Erythroblast (primary cell): Measurements from ENCODE around the gene STRA8.

Experiments
- GATA1 ChIP-seq: IDR thresholded peaks from 2 replicates; pipeline ENCODE4 v1.6.1; 2011; ENCODE audit warnings: low read depth, mild to moderate bottlenecking, control low read depth, low read length, moderate library complexity
- POLR2A ChIP-seq: IDR thresholded peaks from 2 replicates; pipeline ENCODE4 v1.6.1; 2011; ENCODE audit warnings: mild to moderate bottlenecking, low read length

DNA sequence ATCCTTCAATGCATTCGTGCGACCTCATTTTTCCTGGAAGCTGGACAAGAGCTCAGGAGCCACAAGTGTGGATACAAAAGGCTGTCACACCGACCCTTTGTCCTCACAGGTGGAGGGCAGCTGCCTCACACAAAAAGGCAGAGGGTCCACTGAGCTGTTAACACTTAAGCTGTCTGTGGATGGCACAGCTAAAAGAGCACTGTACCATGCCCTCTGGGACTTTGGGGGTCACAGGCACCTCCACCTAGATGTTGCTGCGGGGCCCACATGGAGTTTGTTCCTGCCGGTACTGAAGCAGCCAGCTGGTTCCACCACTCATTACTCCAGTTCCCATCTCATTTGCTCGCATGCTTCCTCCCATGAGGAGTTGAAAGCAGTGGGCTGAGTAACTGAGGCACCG, 57.0 kb downstream of the STRA8 start:
- TF ChIP-seq POLR2A: no peak
- no peak for TF ChIP-seq GATA1
